GM10248 (cell line): ENCODE measurements around the gene EEF1A2.

Experiments used
- CTCF ChIA-PET: fragments of 300-600 bp; sonication (Branson Sonifier 250); formaldehyde crosslinking; extraction: SDS; loops from one replicate; lab custom pipeline; 2021; ENCODE audit warnings: antibody characterized with exemption; lab: Yijun Ruan, JAX
- POLR2A ChIA-PET: fragments of 350-650 bp; sonication (Branson Sonifier 250); formaldehyde crosslinking; extraction: SDS; loops from one replicate; lab custom pipeline; 2020; ENCODE audit warnings: antibody characterized with exemption; lab: Yijun Ruan, JAX
- DNase-seq: peaks from one replicate; pipeline ENCODE4 v3.0.0; 2012; ENCODE audit errors: extremely low spot score
- CTCF ChIP-seq: IDR thresholded peaks from 2 replicates; pipeline ENCODE4 v1.5.1; 2012; ENCODE audit warnings: mild to moderate bottlenecking, low read depth; ENCODE audit errors: extremely low read depth, missing control alignments, control extremely low read depth

The EEF1A2 gene

DNA sequence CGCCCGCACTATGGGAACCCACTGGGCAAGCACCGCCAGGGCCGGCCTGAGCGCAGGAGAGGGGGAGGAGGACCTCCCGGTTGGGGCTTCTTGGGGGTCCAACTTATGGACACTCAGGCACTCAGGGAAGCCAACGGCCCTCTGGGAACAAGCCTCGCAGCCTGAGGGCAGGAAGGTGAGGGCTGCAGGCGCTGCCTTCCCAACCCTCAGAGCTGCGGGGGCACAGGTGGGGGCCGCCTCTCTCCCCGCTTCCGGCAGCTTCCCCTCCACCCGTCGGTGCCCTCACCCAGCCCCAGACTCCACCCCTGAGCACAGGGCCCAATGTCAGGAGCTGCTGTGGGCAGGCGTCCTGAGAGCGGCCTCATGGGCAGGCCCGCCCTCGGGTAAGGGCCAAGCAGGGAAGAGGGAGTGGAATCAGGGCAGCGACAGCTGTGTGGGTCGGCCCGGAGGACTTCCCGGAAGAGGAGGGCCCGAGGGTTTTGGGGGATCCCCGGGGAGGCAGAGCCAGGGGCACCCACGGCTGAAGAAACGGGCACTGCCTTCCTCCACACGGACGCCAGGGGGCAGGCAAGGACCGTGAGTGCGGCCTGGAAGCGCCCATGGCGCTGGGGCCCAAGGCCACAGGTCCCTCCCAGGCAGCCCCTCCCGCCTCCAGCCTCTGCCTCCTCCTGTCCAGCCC is 38.8 kb upstream of the EEF1A2 start:
- TF ChIP-seq CTCF = peak; percentile 98

GRCh38 chr20:63536997-63537524 is 38.2 kb upstream of the EEF1A2 start, which contains the start of gene PTK6:
Gene PTK6 (minus strand): TSS chr20:63537376. CDS start chr20:63537314, 62 bp downstream.
- ChIA-PET CTCF (interaction anchor here (0.6 to 4.2 kb wide), 59 partner anchors 9 to 583 kb away, joined by 3 to 35 read pairs (median 4); partner anchors contain the start of genes ABHD16B, ARFRP1, FNDC11 and HELZ2), POLR2A (interaction anchor here (1.4 kb wide), 2 partner anchors 16 to 105 kb away, joined by 3 to 4 read pairs; no protein-coding TSS in a partner anchor)
- peak; percentile 71 for DNase-seq
- no peak for TF ChIP-seq CTCF

More for the DNA sequence above, 38.8 kb upstream of the EEF1A2 start:
- peak; percentile 99 for DNase-seq
- ChIA-PET POLR2A (interaction anchor here (0.5 to 1.4 kb wide), 3 partner anchors 16 to 104 kb away, joined by 3 to 5 read pairs (median 4); no protein-coding TSS in a partner anchor), CTCF (interaction anchor here (0.6 to 4.2 kb wide), 59 partner anchors 9 to 582 kb away, joined by 3 to 35 read pairs (median 4); partner anchors contain the start of genes ABHD16B, ARFRP1, FNDC11 and HELZ2)

DNA sequence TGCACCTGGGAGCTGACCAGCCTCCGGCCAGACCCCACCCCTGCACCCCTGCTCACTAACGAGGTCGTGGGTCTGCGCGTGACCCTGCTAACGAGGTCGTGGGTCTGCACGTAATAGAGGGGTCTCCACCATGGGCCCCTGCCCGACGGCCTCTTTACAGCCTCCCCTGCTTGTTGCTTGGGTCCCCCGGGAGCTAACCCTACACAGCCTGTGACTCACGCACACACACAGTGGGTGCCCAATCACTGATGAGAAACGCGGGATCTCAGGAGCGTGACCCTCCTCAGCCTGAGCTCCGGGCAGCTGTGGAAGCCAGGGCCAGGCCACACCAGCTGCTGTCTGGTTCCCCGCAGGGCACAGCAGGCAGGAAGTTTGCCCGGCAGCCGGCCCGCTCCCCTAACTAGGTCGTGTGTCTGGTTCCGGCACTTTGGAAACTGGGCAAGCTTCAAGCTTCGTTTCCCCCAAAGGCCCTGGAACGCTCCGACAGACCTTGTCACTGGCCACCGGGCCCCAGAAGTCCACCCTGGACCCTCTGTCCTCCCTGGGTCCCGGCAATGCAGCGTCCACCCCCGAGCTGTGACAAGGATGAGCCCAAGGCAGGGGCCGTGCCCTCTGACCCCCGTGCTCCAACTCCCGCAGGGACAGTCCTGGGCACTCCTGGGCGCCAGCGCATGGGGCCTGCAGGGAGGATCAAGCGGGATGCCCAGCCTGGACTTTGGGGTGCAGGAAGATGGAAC is 37.5 kb upstream of the EEF1A2 start:
- DNase-seq = no peak
- ChIA-PET POLR2A (interaction anchor here (1.4 kb wide), 1 partner anchor 15 kb away, joined by 3 read pairs; no protein-coding TSS in a partner anchor), CTCF (interaction anchor here (1.0 to 4.2 kb wide), 20 partner anchors 8 to 521 kb away, joined by 3 to 35 read pairs (median 6); partner anchors contain the start of genes ARFRP1, FNDC11, PPDPF and PRPF6)
- no peak for TF ChIP-seq CTCF

DNA sequence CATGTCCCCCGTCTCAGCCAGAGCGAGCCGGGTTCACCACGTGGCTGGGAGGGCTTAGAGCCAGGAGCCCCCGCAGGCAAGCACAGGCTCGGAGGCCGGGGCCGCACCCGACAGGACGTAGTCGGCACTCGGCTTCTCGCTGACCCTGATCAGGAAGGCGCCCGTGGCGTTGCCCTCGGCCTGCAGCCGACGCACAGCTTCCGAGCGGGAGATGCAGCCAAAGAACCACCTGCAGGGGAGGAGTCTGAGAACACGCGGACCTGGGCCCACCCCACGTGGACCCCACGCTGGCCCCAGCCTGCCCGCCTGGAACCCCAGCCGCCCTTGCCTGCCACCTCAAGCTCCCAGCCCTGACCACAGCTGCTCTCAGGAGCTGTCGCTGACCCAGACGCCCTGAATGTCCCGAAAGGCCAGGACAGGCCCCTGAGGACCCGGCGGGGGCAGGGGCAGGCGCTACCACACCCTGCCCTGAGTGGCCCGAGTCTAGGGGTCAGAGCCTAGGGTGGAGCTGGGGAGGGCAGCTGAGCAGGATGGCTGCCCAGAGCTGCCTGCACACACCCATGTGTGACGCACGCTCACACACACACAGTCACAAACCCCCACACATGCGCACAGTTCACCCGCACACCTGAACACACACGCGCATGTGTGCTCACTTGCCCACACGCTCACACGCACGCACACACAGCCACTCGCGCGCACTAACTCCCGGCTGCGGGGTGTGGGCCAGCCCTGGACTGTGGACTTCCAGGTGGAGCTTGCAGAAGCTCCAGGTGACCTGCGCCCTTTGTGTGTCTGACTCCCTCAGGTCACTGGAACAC is 36.2 kb upstream of the EEF1A2 start:
- DNase-seq = no peak
- POLR2A ChIA-PET = no interaction called here
- TF ChIP-seq CTCF = no peak
- CTCF ChIA-PET = interaction anchor here (1.5 to 1.6 kb wide), 2 partner anchors 107 to 439 kb away, joined by 3 to 5 read pairs; no protein-coding TSS in a partner anchor

DNA sequence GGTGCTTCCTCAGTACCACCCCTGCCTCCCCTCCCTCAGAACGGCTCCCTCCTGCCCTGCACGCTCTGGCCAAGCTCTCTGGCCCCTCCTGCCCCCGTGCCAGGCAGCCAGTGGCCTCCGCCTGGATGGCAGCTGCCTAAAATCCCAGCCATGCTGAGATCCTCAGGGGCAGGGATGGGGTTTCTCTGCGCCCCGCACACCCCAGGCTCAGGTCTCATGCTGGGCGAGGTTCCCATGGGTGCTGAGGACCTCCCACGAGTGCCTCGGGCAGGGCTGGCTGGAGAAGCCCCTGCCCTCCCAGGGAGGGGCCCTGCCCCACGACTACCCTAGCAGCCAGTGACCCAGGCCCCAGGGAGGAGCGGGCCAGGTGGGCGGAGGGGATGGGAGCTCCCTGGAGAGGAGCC is 35.5 kb upstream of the EEF1A2 start:
- no peak for DNase-seq
- POLR2A ChIA-PET = no interaction called here
- CTCF ChIA-PET = interaction anchor here (1.6 kb wide), 1 partner anchor 108 kb away, joined by 5 read pairs; no protein-coding TSS in a partner anchor
- TF ChIP-seq CTCF = no peak
